HepG2 (cell line): ENCODE results near the gene HDAC5. TPM values are rescaled to one million over a fixed set of nuclear protein-coding genes. Genes with fewer than 3 reads are reported as not detected.
A peak's percentile ranks its signal among the peaks of the same experiment; 100 is the strongest.

Experiments
- DMAP1 ChIP-seq: IDR thresholded peaks from 2 replicates; pipeline ENCODE4 v1.6.1; 2016
- ELF1 ChIP-seq: sonication (generic); formaldehyde crosslinking; IDR thresholded peaks from 2 replicates; pipeline ENCODE4 v1.4.0; 2020; ENCODE audit warnings: missing genetic modification reagents
- ESRRA ChIP-seq: sonication (generic); formaldehyde crosslinking; IDR thresholded peaks from 2 replicates; pipeline ENCODE4 v1.5.1; 2020; ENCODE audit warnings: mild to moderate bottlenecking, low read depth, missing genetic modification reagents
- KDM2A ChIP-seq: sonication (generic); formaldehyde crosslinking; IDR thresholded peaks from 2 replicates; pipeline ENCODE4 v1.4.0; 2020; ENCODE audit warnings: low read depth, missing genetic modification reagents, borderline replicate concordance
- MAFK ChIP-seq, 2 experiments: IDR thresholded peaks in 1 of 2; conservative IDR thresholded peaks in 1 of 2; 2 replicates each; pipeline ENCODE4 v1.6.1; 2011; ENCODE audit warnings: improper control_type of control experiment in 2 of 2, low read length in 2 of 2
- MBD4 ChIP-seq: IDR thresholded peaks from 2 replicates; pipeline ENCODE4 v1.6.1; 2012; ENCODE audit warnings: low read length, inconsistent platforms, borderline replicate concordance
- MBNL3 ChIP-seq: fragments of 250-450 bp; sonication (Bioruptor Pico); conservative IDR thresholded peaks from 2 replicates; pipeline ENCODE4 v1.8.0; 2022; ENCODE audit warnings: mild to moderate bottlenecking, inconsistent platforms
- MED8 ChIP-seq: sonication (generic); formaldehyde crosslinking; IDR thresholded peaks from 2 replicates; pipeline ENCODE4 v1.8.1; 2023; ENCODE audit warnings: mild to moderate bottlenecking, missing genetic modification reagents; ENCODE audit not compliant: insufficient replicate concordance
- NR2C2 ChIP-seq: sonication (generic); formaldehyde crosslinking; IDR thresholded peaks from 2 replicates; pipeline ENCODE4 v1.4.0; 2020; ENCODE audit warnings: missing genetic modification reagents, mild to moderate bottlenecking, moderate library complexity, borderline replicate concordance
- PAF1 ChIP-seq: IDR thresholded peaks from 2 replicates; pipeline ENCODE4 v1.6.1; 2016; ENCODE audit warnings: missing genetic modification reagents, missing compliant biosample characterization
- ZNF124 ChIP-seq: sonication (generic); formaldehyde crosslinking; IDR thresholded peaks from 2 replicates; pipeline ENCODE4 v1.4.0; 2020; ENCODE audit warnings: missing genetic modification reagents
- ZNF160 ChIP-seq: sonication (generic); formaldehyde crosslinking; IDR thresholded peaks from 2 replicates; pipeline ENCODE4 v1.8.0; 2022; ENCODE audit warnings: mild to moderate bottlenecking, inconsistent platforms, missing genetic modification reagents
- ZNF20 ChIP-seq: sonication (generic); formaldehyde crosslinking; IDR thresholded peaks from 2 replicates; pipeline ENCODE4 v1.4.0; 2020; ENCODE audit warnings: mild to moderate bottlenecking, moderate library complexity, missing genetic modification reagents
- ZNF33B ChIP-seq: sonication (generic); formaldehyde crosslinking; IDR thresholded peaks from 2 replicates; pipeline ENCODE4 v1.5.1; 2020; ENCODE audit warnings: mild to moderate bottlenecking, missing genetic modification reagents
- ZNF501 ChIP-seq: sonication (generic); formaldehyde crosslinking; IDR thresholded peaks from 2 replicates; pipeline ENCODE4 v1.5.1; 2020; ENCODE audit warnings: mild to moderate bottlenecking, moderate library complexity, missing genetic modification reagents
- polyA plus RNA-seq, 8 experiments: library from polyadenylated mRNA; depleted of rRNA in 3 of 8; stranded (reverse) in 7 of 8; unstranded in 1 of 8; fragments of >200 nt; fragmentation: Illumina TruSeq in 4 of 8; extraction: Trizol in 4 of 8; gene quantifications; 2 replicates each; pipeline versions ENCODE4 v1.2.1 to v1.2.3, GENCODE V29; 2011 to 2016; ENCODE audit warnings: low read depth in 4 of 8, missing spikeins in 1 of 8, mixed read lengths in 1 of 8; ENCODE audit not compliant: insufficient read depth in 1 of 8
- total RNA-seq, 5 experiments: library from RNA; depleted of rRNA; stranded (reverse); fragments of >200 nt; fragmentation: Illumina TruSeq; extraction: Trizol; gene quantifications; 2 replicates each; pipeline ENCODE4 v1.2.3, GENCODE V29; 2016; ENCODE audit warnings: low read depth in 1 of 5
- TF ChIP-seq, protein P1 (sequence below): IDR thresholded peaks from 2 replicates; pipeline ENCODE4 v1.6.1; 2016; ENCODE audit warnings: low read depth, borderline replicate concordance
- TF ChIP-seq, protein P2 (sequence below): sonication (generic); formaldehyde crosslinking; IDR thresholded peaks from 2 replicates; pipeline ENCODE4 v1.4.0; 2020; ENCODE audit warnings: missing genetic modification reagents, mild to moderate bottlenecking, borderline replicate concordance
- TF ChIP-seq, protein P3 (sequence below), 2 experiments: sonication (generic) in 1 of 2; formaldehyde crosslinking in 1 of 2; IDR thresholded peaks; 2 replicates each; pipeline versions ENCODE4 v1.4.0 to v1.6.1; 2016 to 2020; ENCODE audit warnings: borderline replicate concordance in 1 of 2, low read depth in 1 of 2, mild to moderate bottlenecking in 1 of 2, missing genetic modification reagents in 1 of 2
- TF ChIP-seq, protein P4 (sequence below): IDR thresholded peaks from 2 replicates; pipeline ENCODE4 v1.6.1; 2012; ENCODE audit warnings: low read length, improper control_type of control experiment
- TF ChIP-seq, protein P5 (sequence below): sonication (generic); formaldehyde crosslinking; IDR thresholded peaks from 2 replicates; pipeline ENCODE4 v1.4.0; 2020; ENCODE audit warnings: mild to moderate bottlenecking, missing genetic modification reagents

HDAC5 gene
- total and polyA plus RNA-seq, 2 of the 13 experiments (the other 11 are each of a cell fraction or from before 2014, with no cell fraction given): 46.4 to 85.4 TPM

DNA sequence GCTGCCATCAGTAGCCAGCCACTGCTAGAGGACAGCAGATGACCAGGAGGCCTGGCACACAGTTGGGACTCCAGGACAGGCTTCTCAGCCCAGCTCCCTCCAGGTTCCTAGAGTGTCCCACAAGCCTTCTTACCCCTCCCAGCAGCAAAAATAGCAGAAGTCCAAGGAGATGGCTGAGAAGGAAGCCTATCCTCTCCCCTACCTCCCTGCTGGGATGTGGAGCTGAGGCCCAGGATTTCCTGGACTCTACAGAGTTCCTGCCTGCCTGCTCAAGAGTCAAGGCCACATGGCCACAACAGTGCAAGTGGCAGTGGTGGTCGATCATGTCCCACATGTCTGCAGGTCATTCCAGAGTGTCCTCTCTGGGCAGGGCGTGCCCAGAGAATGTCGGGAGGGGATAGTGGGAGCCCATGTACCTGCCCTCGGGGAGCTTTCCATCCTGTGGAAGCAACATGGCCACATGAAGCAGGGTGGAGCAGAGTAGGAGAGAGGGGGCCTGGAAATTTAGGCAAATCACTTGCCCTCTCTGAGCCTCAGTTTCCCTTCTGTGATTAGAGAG, 10.6 kb upstream of the HDAC5 start (continued):
- no peak for TF ChIP-seq PAF1 (CRISPR knock-in tag)
- TF ChIP-seq ZNF33B (CRISPR knock-in tag): no peak
- peak; percentile 95 for TF ChIP-seq ESRRA (CRISPR knock-in tag)
- TF ChIP-seq ZNF20 (CRISPR knock-in tag): no peak
- TF ChIP-seq, protein P1, sequence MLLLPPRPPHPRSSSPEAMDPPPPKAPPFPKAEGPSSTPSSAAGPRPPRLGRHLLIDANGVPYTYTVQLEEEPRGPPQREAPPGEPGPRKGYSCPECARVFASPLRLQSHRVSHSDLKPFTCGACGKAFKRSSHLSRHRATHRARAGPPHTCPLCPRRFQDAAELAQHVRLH (CRISPR knock-in tag): peak; percentile 74; the same call in 1 of the 2 replicates
- peak; percentile 84; the same call in 1 of the 2 replicates for TF ChIP-seq ZNF501
- TF ChIP-seq, protein P2, sequence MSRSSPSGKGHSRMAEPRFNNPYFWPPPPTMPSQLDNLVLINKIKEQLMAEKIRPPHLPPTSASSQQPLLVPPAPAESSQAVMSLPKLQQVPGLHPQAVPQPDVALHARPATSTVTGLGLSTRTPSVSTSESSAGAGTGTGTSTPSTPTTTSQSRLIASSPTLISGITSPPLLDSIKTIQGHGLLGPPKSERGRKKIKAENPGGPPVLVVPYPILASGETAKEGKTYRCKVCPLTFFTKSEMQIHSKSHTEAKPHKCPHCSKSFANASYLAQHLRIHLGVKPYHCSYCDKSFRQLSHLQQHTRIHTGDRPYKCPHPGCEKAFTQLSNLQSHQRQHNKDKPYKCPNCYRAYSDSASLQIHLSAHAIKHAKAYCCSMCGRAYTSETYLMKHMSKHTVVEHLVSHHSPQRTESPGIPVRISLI (CRISPR knock-in tag): peak; percentile 70; the same call in 1 of the 2 replicates
- TF ChIP-seq ELF1 (CRISPR knock-in tag): peak; percentile 42; the same call in 1 of the 2 replicates
- no peak for TF ChIP-seq MED8 (CRISPR knock-in tag)
- TF ChIP-seq MBD4: no peak
- TF ChIP-seq ZNF160: peak; percentile 42; the same call in 1 of the 2 replicates
- TF ChIP-seq KDM2A (CRISPR knock-in tag): 0 out of 2 replicates have a peak, but pooled peaks have one; percentile 11
- TF ChIP-seq MBNL3: no peak
- TF ChIP-seq NR2C2 (CRISPR knock-in tag): peak; percentile 50; the same call in 1 of the 2 replicates
- TF ChIP-seq, protein P3, sequence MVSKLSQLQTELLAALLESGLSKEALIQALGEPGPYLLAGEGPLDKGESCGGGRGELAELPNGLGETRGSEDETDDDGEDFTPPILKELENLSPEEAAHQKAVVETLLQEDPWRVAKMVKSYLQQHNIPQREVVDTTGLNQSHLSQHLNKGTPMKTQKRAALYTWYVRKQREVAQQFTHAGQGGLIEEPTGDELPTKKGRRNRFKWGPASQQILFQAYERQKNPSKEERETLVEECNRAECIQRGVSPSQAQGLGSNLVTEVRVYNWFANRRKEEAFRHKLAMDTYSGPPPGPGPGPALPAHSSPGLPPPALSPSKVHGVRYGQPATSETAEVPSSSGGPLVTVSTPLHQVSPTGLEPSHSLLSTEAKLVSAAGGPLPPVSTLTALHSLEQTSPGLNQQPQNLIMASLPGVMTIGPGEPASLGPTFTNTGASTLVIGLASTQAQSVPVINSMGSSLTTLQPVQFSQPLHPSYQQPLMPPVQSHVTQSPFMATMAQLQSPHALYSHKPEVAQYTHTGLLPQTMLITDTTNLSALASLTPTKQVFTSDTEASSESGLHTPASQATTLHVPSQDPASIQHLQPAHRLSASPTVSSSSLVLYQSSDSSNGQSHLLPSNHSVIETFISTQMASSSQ (IDR thresholded peaks at IDR 0.05; ENCODE audit: low read depth): no peak
- TF ChIP-seq, protein P3 (CRISPR knock-in tag; IDR thresholded peaks at IDR 0.05; ENCODE audit: borderline replicate concordance): 0 out of 2 replicates have a peak, but pooled peaks have one; percentile 24
- TF ChIP-seq, protein P4, sequence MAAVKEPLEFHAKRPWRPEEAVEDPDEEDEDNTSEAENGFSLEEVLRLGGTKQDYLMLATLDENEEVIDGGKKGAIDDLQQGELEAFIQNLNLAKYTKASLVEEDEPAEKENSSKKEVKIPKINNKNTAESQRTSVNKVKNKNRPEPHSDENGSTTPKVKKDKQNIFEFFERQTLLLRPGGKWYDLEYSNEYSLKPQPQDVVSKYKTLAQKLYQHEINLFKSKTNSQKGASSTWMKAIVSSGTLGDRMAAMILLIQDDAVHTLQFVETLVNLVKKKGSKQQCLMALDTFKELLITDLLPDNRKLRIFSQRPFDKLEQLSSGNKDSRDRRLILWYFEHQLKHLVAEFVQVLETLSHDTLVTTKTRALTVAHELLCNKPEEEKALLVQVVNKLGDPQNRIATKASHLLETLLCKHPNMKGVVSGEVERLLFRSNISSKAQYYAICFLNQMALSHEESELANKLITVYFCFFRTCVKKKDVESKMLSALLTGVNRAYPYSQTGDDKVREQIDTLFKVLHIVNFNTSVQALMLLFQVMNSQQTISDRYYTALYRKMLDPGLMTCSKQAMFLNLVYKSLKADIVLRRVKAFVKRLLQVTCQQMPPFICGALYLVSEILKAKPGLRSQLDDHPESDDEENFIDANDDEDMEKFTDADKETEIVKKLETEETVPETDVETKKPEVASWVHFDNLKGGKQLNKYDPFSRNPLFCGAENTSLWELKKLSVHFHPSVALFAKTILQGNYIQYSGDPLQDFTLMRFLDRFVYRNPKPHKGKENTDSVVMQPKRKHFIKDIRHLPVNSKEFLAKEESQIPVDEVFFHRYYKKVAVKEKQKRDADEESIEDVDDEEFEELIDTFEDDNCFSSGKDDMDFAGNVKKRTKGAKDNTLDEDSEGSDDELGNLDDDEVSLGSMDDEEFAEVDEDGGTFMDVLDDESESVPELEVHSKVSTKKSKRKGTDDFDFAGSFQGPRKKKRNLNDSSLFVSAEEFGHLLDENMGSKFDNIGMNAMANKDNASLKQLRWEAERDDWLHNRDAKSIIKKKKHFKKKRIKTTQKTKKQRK: no peak
- TF ChIP-seq, protein P5, sequence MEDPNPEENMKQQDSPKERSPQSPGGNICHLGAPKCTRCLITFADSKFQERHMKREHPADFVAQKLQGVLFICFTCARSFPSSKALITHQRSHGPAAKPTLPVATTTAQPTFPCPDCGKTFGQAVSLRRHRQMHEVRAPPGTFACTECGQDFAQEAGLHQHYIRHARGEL: no peak
- TF ChIP-seq MAFK (conservative IDR thresholded peaks at IDR 0.05 in 1 of 2, IDR thresholded peaks at IDR 0.05 in 1 of 2; ENCODE audit: low read length in 2 of 2): no peak
- TF ChIP-seq ZNF124: 0 out of 2 replicates have a peak, but pooled peaks have one; percentile 63
- 0 out of 2 replicates have a peak, but pooled peaks have one; percentile 51 for TF ChIP-seq DMAP1 (CRISPR knock-in tag)
